Ishikawa (cell line): Measurements from ENCODE around the gene RABL2B.

Experiments used
- CREB1 ChIP-seq: IDR thresholded peaks from 2 replicates; pipeline ENCODE4 v1.6.1; 2012; ENCODE audit warnings: low read depth
- EP300 ChIP-seq: IDR thresholded peaks from 2 replicates; pipeline ENCODE4 v1.6.1; 2012; ENCODE audit warnings: borderline replicate concordance
- NFIC ChIP-seq: IDR thresholded peaks from 2 replicates; pipeline ENCODE4 v1.6.1; 2012
- RAD21 ChIP-seq: IDR thresholded peaks from 2 replicates; pipeline ENCODE4 v1.6.1; 2012; ENCODE audit warnings: low read depth
- TAF1 ChIP-seq: IDR thresholded peaks from 2 replicates; pipeline ENCODE4 v1.6.1; 2012; ENCODE audit warnings: low read depth, mild to moderate bottlenecking
- TEAD4 ChIP-seq: IDR thresholded peaks from 2 replicates; pipeline ENCODE4 v1.6.1; 2012
- TF ChIP-seq, protein P1 (sequence below): IDR thresholded peaks from 2 replicates; pipeline ENCODE4 v1.6.1; 2012

GRCh38 chr22:50729391-50730012, 53.9 kb downstream of the RABL2B start:
- no peak for TF ChIP-seq RAD21
- TF ChIP-seq TEAD4: no peak
- no peak for TF ChIP-seq EP300
- no peak for TF ChIP-seq TAF1
- no peak for TF ChIP-seq CREB1
- no peak for TF ChIP-seq NFIC
- TF ChIP-seq, protein P1, sequence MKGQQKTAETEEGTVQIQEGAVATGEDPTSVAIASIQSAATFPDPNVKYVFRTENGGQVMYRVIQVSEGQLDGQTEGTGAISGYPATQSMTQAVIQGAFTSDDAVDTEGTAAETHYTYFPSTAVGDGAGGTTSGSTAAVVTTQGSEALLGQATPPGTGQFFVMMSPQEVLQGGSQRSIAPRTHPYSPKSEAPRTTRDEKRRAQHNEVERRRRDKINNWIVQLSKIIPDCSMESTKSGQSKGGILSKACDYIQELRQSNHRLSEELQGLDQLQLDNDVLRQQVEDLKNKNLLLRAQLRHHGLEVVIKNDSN: no peak
